Airway epithelial cell (primary cell): ENCODE measurements around the gene TAF1L. TPM values are rescaled to one million over a fixed set of nuclear protein-coding genes. Genes with fewer than 3 reads are reported as not detected.

Source experiments
- total RNA-seq: library from RNA; depleted of rRNA; stranded (reverse); fragments of >200 nt; gene quantifications from 2 replicates; pipeline ENCODE4 v1.2.3, GENCODE V29; 2015

Gene TAF1L
- total RNA-seq, result not detected in 2 replicates

GRCh38 chr9:32635362-32635761, at the start of gene TAF1L:
Gene TAF1L, minus strand, starts transcription at chr9:32635669. Its CDS starts 90 bp downstream, at chr9:32635579.

Other genes starting within 250 kb of the TAF1L start
- 3.2 TPM in 2 replicates for gene RIGI, start 109.5 kb downstream of the TAF1L start, total RNA-seq
- 3.5 and 7.0 TPM in 2 replicates for gene SMIM27, start 83.3 kb downstream of the TAF1L start, total RNA-seq
- gene TOPORS, start 83.1 kb downstream of the TAF1L start, total RNA-seq, result 15.1 and 17.9 TPM in 2 replicates
- 59.9 and 79.6 TPM in 2 replicates for gene NDUFB6, start 62.5 kb downstream of the TAF1L start, total RNA-seq
- gene TMEM215, start 147.9 kb upstream of the TAF1L start, total RNA-seq, result not detected in 2 replicates